ENCODE results near the gene XPO5.

DNA sequence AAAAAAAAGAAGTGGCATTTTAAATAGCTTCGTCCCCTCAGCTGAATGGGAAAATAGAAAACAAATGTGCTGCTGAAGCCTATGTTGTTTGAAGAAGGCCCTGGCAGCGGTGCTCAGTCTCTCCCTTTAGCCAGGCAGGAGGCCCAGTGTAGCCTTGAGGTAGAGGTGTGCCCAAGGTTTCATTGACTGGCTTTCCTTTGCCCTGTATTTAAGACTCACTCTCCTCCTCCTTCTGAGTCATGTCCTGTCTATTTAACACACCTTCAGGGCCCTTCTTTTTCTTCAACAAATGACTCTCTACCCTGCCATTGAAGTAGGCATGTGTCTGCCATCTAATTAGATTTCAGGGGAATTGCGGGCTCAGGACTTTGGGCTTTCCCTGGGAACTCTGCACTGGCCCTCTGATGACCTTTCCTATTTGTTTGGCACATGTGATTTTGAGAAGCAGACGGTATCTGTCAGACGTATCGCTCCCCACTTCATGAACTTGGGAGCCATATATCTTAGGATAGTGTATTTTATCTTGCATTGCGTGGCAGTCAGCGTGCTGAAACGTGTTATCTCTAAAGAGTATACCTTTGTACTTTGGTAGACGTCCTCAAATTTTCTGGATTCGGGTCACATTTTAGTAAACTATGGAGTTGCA lies 94.1 kb downstream of the XPO5 start:
- TF ChIP-seq, protein P1, sequence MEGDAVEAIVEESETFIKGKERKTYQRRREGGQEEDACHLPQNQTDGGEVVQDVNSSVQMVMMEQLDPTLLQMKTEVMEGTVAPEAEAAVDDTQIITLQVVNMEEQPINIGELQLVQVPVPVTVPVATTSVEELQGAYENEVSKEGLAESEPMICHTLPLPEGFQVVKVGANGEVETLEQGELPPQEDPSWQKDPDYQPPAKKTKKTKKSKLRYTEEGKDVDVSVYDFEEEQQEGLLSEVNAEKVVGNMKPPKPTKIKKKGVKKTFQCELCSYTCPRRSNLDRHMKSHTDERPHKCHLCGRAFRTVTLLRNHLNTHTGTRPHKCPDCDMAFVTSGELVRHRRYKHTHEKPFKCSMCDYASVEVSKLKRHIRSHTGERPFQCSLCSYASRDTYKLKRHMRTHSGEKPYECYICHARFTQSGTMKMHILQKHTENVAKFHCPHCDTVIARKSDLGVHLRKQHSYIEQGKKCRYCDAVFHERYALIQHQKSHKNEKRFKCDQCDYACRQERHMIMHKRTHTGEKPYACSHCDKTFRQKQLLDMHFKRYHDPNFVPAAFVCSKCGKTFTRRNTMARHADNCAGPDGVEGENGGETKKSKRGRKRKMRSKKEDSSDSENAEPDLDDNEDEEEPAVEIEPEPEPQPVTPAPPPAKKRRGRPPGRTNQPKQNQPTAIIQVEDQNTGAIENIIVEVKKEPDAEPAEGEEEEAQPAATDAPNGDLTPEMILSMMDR (IDR thresholded peaks at IDR 0.05): no peak
- TF ChIP-seq POLR2A (IDR thresholded peaks at IDR 0.05) (no peak), EP300 (IDR thresholded peaks at IDR 0.05; ENCODE audit: low read depth) (no peak), POLR2AphosphoS5 (IDR thresholded peaks at IDR 0.05) (no peak)

All from transverse colon (tissue), 4 donors.